ENCODE results near the gene TYK2.
"Not testable (repeated sequence)": the region's sequence is repeated elsewhere in the genome, so short reads cannot be mapped to it uniquely, and the experiment has no call there.

Gene TYK2

DNA sequence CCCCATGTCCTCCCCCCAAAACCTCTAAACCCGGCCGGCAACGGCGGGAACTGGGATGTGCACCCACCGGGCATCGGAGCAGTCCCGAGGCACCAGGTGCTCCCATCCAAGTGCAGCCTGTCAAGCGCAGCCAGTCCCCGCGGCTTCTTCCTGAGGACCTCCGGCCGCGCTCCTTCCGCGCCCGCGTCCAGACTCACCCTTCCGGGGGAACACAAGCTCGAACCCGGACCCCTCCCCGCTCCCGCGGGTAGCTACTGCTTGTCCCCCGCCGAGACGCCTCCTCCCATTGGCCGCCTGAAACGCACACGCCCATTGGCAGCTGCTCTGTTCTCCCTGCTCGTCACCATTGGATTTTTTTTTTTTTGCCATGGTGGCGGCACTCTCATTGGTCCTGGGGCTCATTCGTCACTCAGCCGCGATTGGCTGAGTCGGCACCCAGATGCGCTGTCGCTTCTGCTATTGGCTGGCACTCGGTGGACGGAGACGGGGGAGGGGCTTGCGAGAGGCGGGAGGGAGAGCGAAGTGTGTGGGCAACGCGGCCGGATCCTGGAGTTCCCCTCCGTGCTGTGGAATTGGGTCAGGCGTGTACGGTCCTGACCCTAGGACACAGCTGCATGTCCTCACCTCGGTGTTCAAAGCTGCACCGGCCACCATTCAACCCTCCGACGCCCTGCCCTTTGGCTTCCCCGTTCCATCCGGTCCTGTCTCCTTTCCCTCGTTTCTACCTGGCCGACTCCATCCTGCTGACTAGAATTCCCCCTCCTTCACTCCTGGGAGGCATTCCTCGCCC, at the start of gene TYK2:
TYK2 (minus strand) TSS at position 260 of the 790 bp plus-strand sequence. CDS start 2,166 bp downstream, outside the sequence.
- DNase-seq (ENCODE audit: low read depth), result peak; percentile 91

DNA sequence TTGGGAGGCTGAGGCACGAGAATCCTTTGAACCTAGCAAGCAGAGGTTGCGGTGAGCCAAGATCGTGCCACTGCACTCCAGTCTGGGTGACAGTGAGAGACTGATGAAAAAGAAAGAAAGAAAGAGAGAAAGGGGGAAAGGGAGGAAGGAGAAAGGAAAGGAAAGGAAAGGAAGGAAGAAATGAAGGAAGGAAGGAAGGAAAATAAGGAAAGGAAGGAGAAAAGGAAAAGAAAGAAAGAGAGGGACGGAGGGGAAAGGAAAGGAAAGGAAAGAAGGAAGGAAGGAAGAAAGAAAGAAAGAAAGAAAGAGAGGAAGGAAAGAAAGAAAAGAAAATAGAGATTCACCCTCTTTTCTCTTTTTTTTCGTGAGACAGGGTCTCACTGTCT, 48.6 kb upstream of the TYK2 start:
- DNase-seq (ENCODE audit: low read depth), result no peak

GRCh38 chr19:10427169-10427568, 46.8 kb upstream of the TYK2 start:
- no peak for DNase-seq (ENCODE audit: low read depth)

- no peak for DNase-seq (ENCODE audit: low read depth)
These were observed 43.8 kb upstream of the TYK2 start for GRCh38 chr19:10424011-10424637.

GRCh38 chr19:10422846-10423245, 42.5 kb upstream of the TYK2 start:
- DNase-seq (ENCODE audit: low read depth), result no peak

GRCh38 chr19:10422046-10422461, 41.7 kb upstream of the TYK2 start:
- DNase-seq (ENCODE audit: low read depth), result no peak

DNA sequence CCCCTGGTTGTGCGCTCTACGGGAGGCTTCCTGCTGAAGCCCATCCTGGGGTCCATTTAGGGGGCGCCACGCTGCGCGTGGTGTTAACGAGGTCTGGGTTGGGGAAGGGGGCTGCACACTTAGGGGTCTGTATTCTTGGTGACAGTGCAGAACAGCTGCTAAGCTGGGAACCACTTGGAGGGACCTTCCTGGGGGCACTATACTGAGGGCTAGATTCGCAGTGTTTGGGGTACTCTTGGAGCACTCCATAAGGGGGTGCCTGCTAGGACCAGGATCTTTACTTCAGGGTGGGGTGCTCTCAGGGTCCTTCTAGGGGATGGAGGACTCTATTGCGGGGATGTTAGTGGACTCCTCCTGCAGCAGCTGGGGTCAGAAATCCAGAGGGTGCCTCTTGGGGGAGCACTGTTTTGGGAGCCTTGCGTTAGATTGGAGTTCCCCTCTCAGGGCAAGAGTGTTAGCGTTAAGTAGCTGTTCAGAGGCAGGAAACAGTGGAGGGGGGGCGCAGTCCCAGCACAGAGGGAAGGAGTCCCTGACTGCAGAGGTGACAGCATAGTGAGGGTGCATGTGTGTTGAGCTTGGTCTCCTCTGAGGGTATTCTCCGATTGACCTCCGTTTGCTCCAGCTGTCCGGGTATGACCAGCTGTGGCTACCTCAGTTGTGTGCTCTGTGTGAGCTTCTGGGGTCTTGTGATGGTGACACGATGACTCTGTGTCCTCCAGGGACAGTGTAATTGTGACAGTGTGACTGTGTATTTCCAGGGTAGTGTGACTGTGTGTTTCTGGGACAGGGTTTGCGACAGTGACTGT, 41.1 kb upstream of the TYK2 start:
- no peak for DNase-seq (ENCODE audit: low read depth)

DNA sequence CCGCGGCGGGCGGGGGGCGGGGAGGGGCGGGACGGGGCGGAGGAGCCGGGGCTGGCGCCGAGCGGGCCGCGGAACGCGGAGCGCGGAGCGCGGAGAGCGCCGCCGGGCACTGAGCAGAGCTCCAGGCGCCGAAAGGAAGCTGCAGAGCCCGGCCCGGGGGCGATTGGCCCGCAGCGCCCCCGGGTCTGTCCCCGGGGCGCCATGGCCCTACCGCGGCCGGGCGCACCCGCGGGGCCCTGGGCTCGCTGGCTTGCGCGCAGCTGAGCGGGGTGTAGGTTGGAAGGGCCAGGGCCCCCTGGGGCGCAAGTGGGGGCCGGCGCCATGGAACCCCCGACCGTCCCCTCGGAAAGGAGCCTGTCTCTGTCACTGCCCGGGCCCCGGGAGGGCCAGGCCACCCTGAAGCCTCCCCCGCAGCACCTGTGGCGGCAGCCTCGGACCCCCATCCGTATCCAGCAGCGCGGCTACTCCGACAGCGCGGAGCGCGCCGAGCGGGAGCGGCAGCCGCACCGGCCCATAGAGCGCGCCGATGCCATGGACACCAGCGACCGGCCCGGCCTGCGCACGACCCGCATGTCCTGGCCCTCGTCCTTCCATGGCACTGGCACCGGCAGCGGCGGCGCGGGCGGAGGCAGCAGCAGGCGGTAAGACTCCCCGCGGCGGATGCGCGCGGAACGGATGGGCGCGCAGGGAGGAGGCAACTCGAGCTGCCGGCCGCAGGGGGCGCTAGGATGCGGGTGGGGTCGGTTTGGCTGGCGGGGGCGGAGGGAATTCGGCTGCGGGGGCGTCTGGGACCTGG, 40.3 kb upstream of the TYK2 start, which contains the start of gene PDE4A:
PDE4A (plus strand) TSS at position 95 of the 796 bp plus-strand sequence; CDS start at position 322, 227 bp downstream.
- no peak for DNase-seq (ENCODE audit: low read depth)

DNA sequence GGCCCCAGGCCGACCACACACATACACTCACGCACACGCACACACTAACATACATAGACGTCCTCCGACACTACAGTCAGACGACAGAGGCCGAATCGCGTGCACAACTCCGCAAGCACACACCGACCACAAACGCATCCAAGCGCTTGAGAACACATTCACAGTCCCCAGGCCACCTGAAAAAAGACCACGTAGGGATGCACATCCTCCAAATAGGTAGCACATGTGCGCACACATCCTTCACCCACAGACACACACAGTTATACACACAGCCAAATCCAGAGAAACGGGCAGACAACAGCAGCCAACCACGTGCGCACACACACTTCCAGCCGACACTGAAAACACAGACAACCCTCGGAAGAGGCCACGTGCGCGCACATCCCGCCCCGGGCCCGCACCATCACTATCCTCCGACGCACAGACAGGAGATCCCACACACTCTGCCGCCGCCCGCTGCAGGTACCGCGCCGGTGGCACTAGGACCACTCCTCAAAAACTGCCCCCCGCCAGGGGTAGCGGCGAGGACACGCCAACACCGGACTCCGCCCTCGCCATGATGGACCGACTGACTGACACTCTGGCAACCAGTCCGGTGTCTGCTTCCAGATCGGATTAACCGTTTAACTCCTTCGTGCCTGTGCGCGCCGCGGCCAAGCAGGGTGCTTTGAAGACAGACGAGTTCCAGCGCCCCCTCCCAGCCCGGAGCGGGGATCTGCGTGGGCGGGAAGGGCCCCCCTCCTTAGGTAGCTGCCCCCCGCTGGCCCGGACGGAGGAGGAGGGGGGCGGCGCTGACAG, 39.5 kb upstream of the TYK2 start:
- DNase-seq (ENCODE audit: low read depth), result no peak

DNA sequence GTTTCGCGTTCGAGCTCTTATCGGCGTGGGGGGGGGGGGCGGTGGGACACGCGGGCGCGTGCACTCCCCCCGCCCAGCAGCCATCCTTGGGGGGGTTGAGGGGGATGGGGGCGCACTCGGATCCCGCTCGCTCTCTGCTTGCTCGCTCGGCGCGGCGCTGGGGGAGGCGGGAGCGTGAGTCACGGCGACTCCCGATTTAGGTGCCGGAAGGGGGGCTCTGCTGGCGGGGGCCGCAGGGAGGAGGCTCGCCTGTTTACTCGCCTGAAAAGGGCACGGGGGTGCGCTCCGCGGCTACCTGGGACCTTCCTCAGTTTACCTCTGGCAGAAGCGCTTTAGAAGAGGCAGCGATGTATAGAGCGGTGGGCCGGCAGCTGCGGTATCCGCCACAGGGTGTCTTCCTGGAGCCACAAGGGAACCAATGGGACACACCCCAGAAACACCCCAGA, 38.9 kb upstream of the TYK2 start:
- no peak for DNase-seq (ENCODE audit: low read depth)

DNA sequence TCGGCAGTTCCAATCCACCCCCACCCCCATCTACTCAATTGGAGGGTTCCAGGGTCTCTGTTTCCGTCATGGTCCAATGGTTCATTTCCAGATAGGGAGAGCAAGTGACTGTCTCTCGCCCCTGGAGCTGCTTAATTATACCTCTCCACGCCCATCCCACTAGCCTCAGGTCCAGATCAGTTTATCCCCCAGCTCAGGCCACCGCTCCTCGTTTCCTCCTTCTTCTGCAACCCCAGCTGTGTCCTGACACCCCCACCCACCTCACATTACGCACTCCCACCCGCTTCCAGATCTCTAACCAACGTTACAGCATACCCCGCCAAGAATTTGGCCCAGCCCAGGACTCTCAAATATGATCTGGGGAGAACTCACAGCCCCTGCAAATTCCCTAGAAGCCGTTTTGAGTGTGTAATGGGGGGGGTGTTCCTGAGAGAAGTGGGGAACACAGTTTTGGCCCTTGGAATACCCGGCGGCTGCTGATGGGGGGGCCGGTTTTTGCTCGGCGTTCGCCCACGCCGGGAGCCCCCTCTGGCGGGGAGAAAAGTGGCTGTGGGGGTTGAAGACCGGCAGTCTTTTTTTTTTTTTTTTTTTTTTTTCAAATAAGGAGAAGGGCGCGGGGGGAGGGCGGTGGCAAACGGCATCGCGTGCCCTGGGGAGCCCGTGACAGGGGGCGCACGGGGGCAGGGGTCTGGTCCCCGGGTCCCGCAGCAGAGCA, 38.3 kb upstream of the TYK2 start:
- DNase-seq (ENCODE audit: low read depth), result no peak

GRCh38 chr19:10418235-10418484, 37.8 kb upstream of the TYK2 start:
- DNase-seq (ENCODE audit: low read depth), result no peak

- no peak for DNase-seq (ENCODE audit: low read depth)
These were observed 37.3 kb upstream of the TYK2 start for GRCh38 chr19:10417541-10418234.

DNA sequence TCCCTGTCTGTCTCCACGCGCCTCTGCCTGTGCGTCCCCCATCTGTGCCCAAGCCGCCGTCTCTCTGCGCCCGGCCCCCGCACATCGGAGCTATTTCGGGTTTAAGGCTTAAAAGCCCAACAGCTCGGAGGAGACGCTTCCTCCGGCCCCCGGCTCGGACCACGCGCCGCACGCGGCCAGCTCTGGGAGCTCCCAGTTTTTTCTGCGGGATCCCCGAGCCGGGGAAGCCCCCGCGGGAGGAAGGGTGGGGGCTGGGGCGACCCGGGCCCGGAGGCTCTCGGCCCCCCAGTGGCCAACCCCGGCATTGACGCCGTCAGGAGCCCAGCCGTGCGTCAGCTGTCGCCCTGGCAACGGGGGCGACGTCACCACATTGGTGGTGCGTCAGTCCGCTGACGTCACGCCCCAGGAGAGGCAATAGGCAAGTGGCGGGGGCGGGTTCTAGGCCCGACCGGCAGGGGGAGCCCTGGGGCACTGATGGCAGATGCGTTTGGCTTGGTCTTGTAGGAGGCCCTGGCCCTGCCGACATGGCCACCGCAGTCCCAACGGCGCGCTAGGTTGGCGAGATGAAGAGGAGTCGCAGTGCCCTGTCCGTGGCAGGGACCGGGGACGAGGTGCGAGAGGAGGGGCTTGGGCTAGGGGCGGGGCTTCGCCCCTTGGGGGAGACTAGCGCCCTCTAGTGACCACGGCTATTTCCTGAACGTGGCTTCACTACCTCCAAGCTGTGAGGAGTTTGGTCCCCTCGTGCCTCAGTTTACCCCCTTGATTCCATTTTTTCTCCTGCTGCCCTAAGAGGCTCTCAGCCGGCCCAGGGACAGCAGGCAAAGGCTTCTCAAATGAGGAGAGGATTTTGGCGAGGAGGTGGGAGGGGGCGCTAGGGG, 36.2 kb upstream of the TYK2 start:
- DNase-seq (ENCODE audit: low read depth), result peak; percentile 93

DNA sequence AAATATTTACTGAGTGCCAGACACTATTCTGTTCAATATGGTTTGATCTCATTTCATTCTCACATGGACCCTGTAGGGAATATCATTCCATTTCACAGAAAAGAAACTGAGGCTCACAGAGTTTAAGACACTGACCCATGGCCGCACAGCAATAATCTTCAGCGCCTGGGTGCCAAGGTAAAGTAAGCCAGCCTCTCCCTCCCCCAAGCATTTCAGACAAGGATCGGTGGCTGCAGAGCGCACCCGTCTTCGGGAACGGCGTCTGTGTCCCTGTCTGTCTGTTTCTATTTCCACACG, 35.7 kb upstream of the TYK2 start:
- no peak for DNase-seq (ENCODE audit: low read depth)

- no peak for DNase-seq (ENCODE audit: low read depth)
These were observed 32.0 kb upstream of the TYK2 start for GRCh38 chr19:10412257-10412977.

GRCh38 chr19:10411224-10411623, 30.9 kb upstream of the TYK2 start:
- not testable (repeated sequence) for DNase-seq (ENCODE audit: low read depth)

DNA sequence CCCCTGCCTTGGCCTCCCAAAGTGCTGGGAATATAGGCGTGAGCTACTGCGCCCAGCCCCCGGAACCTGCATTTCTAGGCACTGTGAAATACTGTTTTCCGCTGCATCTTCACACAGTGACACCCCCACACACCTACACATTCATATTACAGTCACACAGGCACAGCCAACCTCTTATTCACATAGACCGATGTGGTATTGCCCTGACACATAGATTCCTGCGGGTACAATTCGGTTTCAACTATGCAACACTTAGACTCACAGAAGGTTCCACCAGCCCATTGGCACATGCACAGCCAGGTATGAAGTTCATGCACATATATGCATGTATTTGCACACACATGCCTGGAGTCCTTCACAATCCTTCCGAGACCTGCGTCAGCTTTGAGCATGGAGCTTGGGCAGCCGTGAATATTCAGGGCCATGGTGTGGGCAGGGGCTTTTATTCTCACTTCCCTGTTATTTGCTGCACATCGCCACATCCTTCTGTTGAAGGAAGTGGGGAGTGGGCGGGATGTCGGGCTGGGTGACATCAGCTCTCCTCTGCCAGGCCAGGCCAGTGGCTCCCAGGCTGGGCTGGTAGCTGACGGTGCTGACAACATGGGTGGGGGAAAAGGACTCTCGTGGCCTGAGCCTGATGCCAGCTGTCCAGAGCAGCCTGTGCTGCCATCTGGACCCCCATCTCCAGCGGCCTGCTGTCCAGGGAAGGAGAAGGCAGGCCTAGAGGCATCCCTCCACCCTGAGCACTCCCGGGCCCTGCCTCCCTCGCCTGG, 28.3 kb upstream of the TYK2 start:
- DNase-seq (ENCODE audit: low read depth), result no peak

Data from activated gamma-delta T cell treated with anti-CD3 and anti-CD28 coated beads, Interleukin-2, amount 50 U/mL, for 16 hours (primary cell).